GM13977 (cell line): ENCODE results near the gene PDHX.

Experiments
- DNase-seq: peaks from one replicate; pipeline ENCODE4 v3.0.0; 2012; ENCODE audit warnings: low spot score
- CTCF ChIP-seq: IDR thresholded peaks from 2 replicates; pipeline ENCODE4 v1.5.1; 2012; ENCODE audit warnings: mild to moderate bottlenecking, control low read depth; ENCODE audit not compliant: insufficient read depth; ENCODE audit errors: extremely low read depth, missing control alignments
- in situ Hi-C: fragments of 300-500 bp; cut with MboI; formaldehyde crosslinking; loops from one replicate; pipeline ENCODE4 v1.12.0; 2022; ENCODE audit warnings: low sequenced_read_pairs, low pct_unique_long_range_greater_than_20kb, mixed read lengths, inconsistent platforms; ENCODE audit not compliant: unreplicated experiment

The PDHX gene

GRCh38 chr11:34941688-34942087 is 25.3 kb downstream of the PDHX start:
- TF ChIP-seq CTCF, result no peak

GRCh38 chr11:34944692-34945091 is 28.3 kb downstream of the PDHX start:
- in situ Hi-C loops, result no loop called here
- DNase-seq, result no peak
- TF ChIP-seq CTCF, result no peak

More at GRCh38 chr11:34941688-34942087, 25.3 kb downstream of the PDHX start:
- no peak for DNase-seq
- in situ Hi-C loops, result no loop called here

GRCh38 chr11:34948696-34949095 is 32.3 kb downstream of the PDHX start:
- in situ Hi-C loops, result no loop called here
- no peak for DNase-seq
- TF ChIP-seq CTCF, result no peak

- in situ Hi-C loops, result no loop called here
- no peak for TF ChIP-seq CTCF
- DNase-seq, result no peak
Measured at GRCh38 chr11:34953955-34954354, 37.5 kb downstream of the PDHX start.

GRCh38 chr11:34957206-34957605 is 40.8 kb downstream of the PDHX start:
- in situ Hi-C loops, result no loop called here
- no peak for DNase-seq
- no peak for TF ChIP-seq CTCF

GRCh38 chr11:34957606-34958005 is 41.2 kb downstream of the PDHX start:
- in situ Hi-C loops, result no loop called here
- TF ChIP-seq CTCF, result no peak
- DNase-seq, result no peak

- no peak for DNase-seq
- no peak for TF ChIP-seq CTCF
- in situ Hi-C loops, result no loop called here
Measured at GRCh38 chr11:34959770-34960169, 43.4 kb downstream of the PDHX start.
